MCF 10A (cell line): ENCODE data around the gene OR2C1. TPM values are rescaled to one million over a fixed set of nuclear protein-coding genes. Genes with fewer than 3 reads are reported as not detected.

Experiments
- BruUV-seq: library from RNA; stranded (reverse); fragments of 400-500 nt; replicated peaks from 2 replicates; lab custom pipeline; 2021; lab: Mats Ljungman, UMichigan
- CTCF ChIA-PET: fragments of 300-600 bp; sonication (Branson Sonifier 250); formaldehyde crosslinking; extraction: SDS; loops from one replicate; lab custom pipeline; 2021; ENCODE audit warnings: antibody characterized with exemption, inconsistent platforms; lab: Yijun Ruan, JAX
- POLR2A ChIA-PET: fragments of 300-600, 350-650 bp; sonication (Branson Sonifier 250); formaldehyde crosslinking; extraction: SDS; loops from one replicate; lab custom pipeline; 2020; ENCODE audit warnings: antibody characterized with exemption, inconsistent platforms; lab: Yijun Ruan, JAX
- DNase-seq: peaks from one replicate; pipeline ENCODE4 v3.0.0-alpha.2; 2018; ENCODE audit not compliant: unreplicated experiment
- H3K27ac Mint-ChIP-seq: one replicate; pipeline ENCODE4 v1.8.0; 2022; ENCODE audit warnings: mild to moderate bottlenecking, low read depth, mixed read lengths; ENCODE audit not compliant: unreplicated experiment
- H3K27me3 Mint-ChIP-seq: one replicate; pipeline ENCODE4 v1.8.0; 2022; ENCODE audit warnings: mixed read lengths; ENCODE audit not compliant: insufficient read depth, unreplicated experiment
- H3K36me3 Mint-ChIP-seq: one replicate; pipeline ENCODE4 v1.8.0; 2022; ENCODE audit warnings: mild to moderate bottlenecking, moderate library complexity, mixed read lengths; ENCODE audit not compliant: insufficient read depth, unreplicated experiment
- H3K4me1 Mint-ChIP-seq: one replicate; pipeline ENCODE4 v1.8.0; 2022; ENCODE audit warnings: mixed read lengths; ENCODE audit not compliant: insufficient read depth, unreplicated experiment
- H3K4me3 Mint-ChIP-seq: one replicate; pipeline ENCODE4 v1.8.0; 2022; ENCODE audit warnings: mild to moderate bottlenecking, moderate library complexity, mixed read lengths; ENCODE audit not compliant: unreplicated experiment
- H3K9me3 Mint-ChIP-seq: one replicate; pipeline ENCODE4 v1.8.0; 2022; ENCODE audit warnings: mixed read lengths; ENCODE audit not compliant: unreplicated experiment
- CTCF ChIP-seq: fragments of 200-600 bp; IDR thresholded peaks from one replicate; pipeline ENCODE4 v1.8.0; 2022; ENCODE audit warnings: antibody characterized with exemption, mild to moderate bottlenecking; ENCODE audit not compliant: unreplicated experiment
- intact Hi-C: fragments of 100-400 bp; cut with micrococcal nuclease; formaldehyde crosslinking; loops from 2 replicates; pipeline ENCODE4 v1.14.1; 2022
- total RNA-seq: library from RNA; stranded (reverse); gene quantifications from 2 replicates; pipeline ENCODE4 v1.2.3, GENCODE V29; 2022

The OR2C1 gene
- total RNA-seq, 1 experiment from 2014 or later, result not detected

- no peak for TF ChIP-seq CTCF
- CTCF ChIA-PET, result no interaction called here
- Mint-ChIP-seq H3K27me3 (no peaks in the 10 kb centered on the region), H3K9me3 (peaks cover 10% of the 10 kb centered on the region), H3K4me3 (no peak overlapping the region), H3K36me3 (peaks cover 15% of the 10 kb centered on the region), H3K27ac (no peak overlapping the region), H3K4me1 (no peaks in the 10 kb centered on the region)
- POLR2A ChIA-PET, result no interaction called here
- BruUV-seq, result no TSS peak
- intact Hi-C loops, result no loop called here
- DNase-seq, result no peak
These were observed 33.9 kb upstream of the OR2C1 start for GRCh38 chr16:3321816-3322215.

- TF ChIP-seq CTCF, result no peak
- Mint-ChIP-seq H3K4me1 (no peaks in the 10 kb centered on the region), H3K9me3 (no peaks in the 10 kb centered on the region), H3K4me3 (no peak overlapping the region), H3K27ac (no peak overlapping the region), H3K36me3 (no peaks in the 10 kb centered on the region), H3K27me3 (no peaks in the 10 kb centered on the region)
- no peak for DNase-seq
- no TSS peak for BruUV-seq
- CTCF ChIA-PET, result no interaction called here
- intact Hi-C loops, result no loop called here
- POLR2A ChIA-PET, result no interaction called here
These were observed 28.2 kb upstream of the OR2C1 start for GRCh38 chr16:3327514-3327913.

GRCh38 chr16:3328104-3328503 lies 27.6 kb upstream of the OR2C1 start:
- Mint-ChIP-seq H3K27ac (no peak overlapping the region), H3K4me1 (no peaks in the 10 kb centered on the region), H3K9me3 (no peaks in the 10 kb centered on the region), H3K4me3 (no peak overlapping the region), H3K27me3 (no peaks in the 10 kb centered on the region), H3K36me3 (no peaks in the 10 kb centered on the region)
- intact Hi-C loops, result no loop called here
- BruUV-seq, result no TSS peak
- no peak for TF ChIP-seq CTCF
- POLR2A ChIA-PET, result no interaction called here
- CTCF ChIA-PET, result interaction anchor here (1.2 kb wide), 1 partner anchor 16 kb away, joined by 3 read pairs; no protein-coding TSS in a partner anchor
- DNase-seq, result no peak

- Mint-ChIP-seq H3K27me3 (no peaks in the 10 kb centered on the region), H3K4me3 (no peak overlapping the region), H3K36me3 (no peaks in the 10 kb centered on the region), H3K27ac (no peak overlapping the region), H3K4me1 (no peaks in the 10 kb centered on the region), H3K9me3 (no peaks in the 10 kb centered on the region)
- BruUV-seq, result no TSS peak
- no peak for DNase-seq
- ChIA-PET CTCF (interaction anchor here (1.2 kb wide), 1 partner anchor 16 kb away, joined by 3 read pairs; no protein-coding TSS in a partner anchor), POLR2A (no interaction called here)
- no peak for TF ChIP-seq CTCF
- intact Hi-C loops, result no loop called here
These were observed 27.0 kb upstream of the OR2C1 start for GRCh38 chr16:3328643-3329042.
